NCI-H2081 treated with DMSO at 0.1 percent for 48 hours (cell line): Measurements from ENCODE around the gene PTPA.

Experiments used
- DNase-seq: peaks from one replicate; lab custom pipeline; 2025; lab: John Stamatoyannopoulos, UW

PTPA gene

DNA sequence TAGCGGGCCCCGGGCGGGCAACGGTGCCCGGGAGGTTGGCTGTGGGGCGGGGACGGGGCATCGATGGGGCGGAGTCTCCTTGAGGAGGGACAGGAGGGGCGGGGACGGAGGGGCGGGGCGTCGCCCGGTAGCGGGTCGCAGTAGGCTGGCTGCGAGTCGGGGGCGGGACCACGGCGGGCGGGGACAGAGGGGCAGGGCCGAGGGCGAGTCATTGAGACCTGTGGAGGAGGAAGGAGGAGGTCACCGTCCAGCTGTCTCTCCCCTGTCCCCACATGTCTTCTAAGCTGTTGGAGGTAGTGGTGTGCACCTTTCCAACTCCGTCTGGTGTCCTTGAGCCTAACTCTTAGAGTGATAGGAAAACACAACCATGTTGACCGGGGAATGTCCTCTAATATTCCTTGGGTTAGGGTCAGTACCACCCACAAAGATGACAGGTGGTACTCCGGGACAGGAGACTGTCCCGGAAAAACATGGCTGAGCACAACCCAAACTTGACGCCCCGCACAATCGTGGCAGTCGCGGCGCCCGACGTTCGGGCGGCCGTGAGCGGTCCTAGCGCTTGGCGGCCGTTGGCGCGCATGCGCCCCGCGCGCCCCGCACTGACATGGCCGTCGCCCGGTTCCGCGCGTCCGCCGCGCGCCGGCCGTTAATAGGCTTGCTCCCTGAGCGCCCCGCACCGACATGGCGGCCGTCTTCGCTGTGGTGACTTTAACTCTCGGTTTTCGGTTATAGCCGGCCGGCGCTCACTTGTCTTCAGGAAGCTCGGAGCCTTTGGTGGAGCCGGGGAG lies at the start of gene PTPA, which contains the start of gene CRAT:
Gene PTPA (plus strand): TSS at position 676 of the 788 bp plus-strand sequence. CDS start 186 bp downstream, outside the sequence.
Gene CRAT (minus strand): TSS at position 54 of the 788 bp plus-strand sequence. CDS start 284 bp downstream, outside the sequence.
- peak; percentile 63 for DNase-seq

DNA sequence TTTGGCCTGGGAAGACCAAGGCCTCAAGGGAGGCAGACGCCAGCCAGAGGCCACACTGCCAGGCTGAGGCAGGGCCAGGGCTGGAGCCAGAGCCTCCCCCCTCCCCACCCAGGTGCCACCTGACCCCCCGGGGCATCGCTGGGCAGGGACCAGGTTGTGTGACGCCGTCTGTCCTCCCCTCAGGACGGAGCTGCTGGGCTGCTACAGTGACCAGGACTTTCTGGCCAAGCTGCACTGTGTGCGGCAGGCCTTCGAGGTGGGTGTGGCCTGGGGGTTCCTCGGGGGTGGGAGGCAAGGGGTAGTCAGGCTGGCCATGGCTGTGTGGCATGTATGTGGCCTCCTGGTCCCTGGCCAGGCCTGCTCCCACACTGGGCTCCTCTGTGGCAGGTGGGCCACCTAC lies 48.2 kb upstream of the PTPA start:
- no peak for DNase-seq

- DNase-seq, result no peak
These were observed 46.7 kb upstream of the PTPA start for GRCh38 chr9:129064499-129064908.

GRCh38 chr9:129068110-129068509 lies 43.1 kb upstream of the PTPA start:
- no peak for DNase-seq

- no peak for DNase-seq
These were observed 42.0 kb upstream of the PTPA start for GRCh38 chr9:129068990-129069861.

GRCh38 chr9:129069862-129070641 lies 41.2 kb upstream of the PTPA start:
- no peak for DNase-seq

- no peak for DNase-seq
These were observed 40.3 kb upstream of the PTPA start for GRCh38 chr9:129070696-129071525.

DNA sequence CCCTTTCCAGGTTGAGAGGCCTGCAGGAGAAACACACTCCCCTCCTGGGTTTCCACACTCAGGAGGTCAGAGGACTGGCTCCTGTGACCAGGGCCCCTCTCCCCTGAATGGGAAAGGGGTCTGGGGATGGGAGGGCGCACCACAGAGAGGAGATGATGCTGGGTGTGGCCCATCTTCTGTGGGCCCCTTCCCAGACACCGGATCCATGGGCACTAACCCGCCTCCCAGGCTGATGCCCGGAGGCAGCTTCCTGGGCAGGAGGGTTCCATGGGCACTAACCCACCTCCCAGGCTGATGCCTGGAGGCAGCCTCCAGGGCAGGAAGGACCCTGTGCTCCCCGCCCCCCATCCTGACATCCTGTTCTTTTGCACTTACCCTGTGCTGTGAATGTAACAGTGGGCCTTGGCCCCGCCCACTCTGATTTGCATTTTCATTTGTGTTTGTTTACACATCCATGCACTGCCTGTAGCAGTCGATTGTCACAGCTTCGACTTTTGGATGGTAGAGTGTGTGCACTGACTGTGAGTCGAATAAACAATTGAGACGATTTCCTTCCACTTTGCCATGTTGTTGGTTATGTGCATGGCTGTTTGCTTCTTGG lies 39.6 kb upstream of the PTPA start:
- DNase-seq, result no peak

DNA sequence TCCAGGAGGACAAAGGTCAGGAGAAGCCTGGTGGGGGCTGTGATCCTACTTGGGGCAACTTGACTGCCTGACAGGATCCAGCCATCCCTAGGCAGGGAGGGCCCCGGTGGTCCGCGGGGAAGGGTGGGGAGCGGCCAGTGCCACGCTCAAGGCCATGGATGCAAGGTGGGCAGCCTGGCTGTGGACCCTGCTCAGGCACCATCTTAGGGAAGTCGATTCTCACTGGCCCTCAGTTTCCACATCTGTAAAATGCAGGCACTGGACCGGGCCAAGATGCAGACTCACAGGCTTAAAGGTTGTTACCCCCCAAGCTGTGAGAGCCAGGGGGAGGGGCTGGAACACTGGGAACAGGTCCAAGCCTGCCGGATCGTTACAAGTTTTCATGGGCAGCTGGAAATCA lies 39.0 kb upstream of the PTPA start:
- DNase-seq, result no peak

GRCh38 chr9:129073404-129073803 lies 37.8 kb upstream of the PTPA start:
- DNase-seq, result no peak

GRCh38 chr9:129074106-129074505 lies 37.1 kb upstream of the PTPA start:
- DNase-seq, result no peak

GRCh38 chr9:129075996-129076639 lies 35.1 kb upstream of the PTPA start:
- DNase-seq, result no peak

- DNase-seq, result no peak
These were observed 34.6 kb upstream of the PTPA start for GRCh38 chr9:129076640-129077037.

DNA sequence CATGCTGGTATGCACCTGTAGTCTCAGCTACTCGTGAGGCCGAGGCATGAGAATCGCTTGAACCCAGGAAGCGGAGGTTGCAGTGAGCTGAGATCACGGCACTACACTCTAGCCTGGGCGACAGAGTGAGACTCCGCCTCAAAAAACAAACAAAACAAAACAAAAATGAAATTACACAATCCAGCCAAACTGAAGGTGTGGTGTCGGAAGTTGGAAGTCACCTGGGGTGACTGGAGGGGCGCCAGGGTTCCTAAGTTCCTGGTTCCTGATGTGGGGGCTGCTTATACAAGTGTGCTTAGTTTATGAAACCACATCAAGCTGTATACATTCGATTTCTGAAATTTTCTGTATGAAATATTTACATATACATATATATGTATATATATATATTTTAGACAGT lies 34.0 kb upstream of the PTPA start:
- DNase-seq, result no peak

GRCh38 chr9:129078691-129079503 lies 32.3 kb upstream of the PTPA start:
- DNase-seq, result no peak

- DNase-seq, result no peak
These were observed 31.4 kb upstream of the PTPA start for GRCh38 chr9:129079829-129080228.

- DNase-seq, result no peak
These were observed 31.0 kb upstream of the PTPA start for GRCh38 chr9:129080298-129080600.

DNA sequence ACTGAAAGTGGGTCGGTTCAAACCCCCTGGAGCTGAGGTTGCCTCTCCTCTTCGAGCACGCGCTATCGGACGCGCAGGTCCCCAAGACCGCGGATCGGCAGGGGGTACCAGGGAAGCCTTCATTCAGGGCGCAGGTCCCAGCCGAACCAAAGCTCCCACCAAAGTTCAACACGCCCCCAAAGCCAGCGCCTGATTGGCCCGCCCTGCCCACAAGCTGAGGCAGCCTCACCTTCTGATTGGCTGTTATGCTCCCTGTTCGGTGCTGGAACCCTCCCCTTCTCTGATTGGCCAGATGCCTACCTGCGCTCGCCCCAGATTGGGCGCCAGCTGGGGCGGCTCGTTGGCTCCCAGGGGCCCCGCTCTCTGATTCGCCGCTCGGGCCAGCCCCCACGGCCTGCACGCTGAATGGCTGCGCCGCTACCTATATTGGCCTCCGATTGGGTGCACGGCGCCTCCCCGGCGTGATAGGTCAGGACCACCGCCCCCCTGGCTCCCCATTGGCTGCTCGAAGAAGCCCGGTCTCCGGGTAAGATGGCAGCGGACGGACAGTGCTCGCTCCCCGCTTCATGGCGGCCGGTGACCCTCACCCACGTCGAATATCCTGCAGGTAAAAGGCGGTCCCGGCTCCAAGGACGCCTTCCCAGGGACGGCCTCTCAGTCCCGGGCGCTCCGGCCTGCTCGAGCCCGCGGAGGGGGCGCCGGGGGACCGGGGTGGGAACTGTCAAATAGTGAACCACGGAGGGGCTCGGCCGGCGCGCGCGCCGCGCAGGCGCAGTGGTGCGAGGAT lies 30.4 kb upstream of the PTPA start, which contains the start of gene DOLPP1:
Gene DOLPP1 (plus strand): TSS at position 511 of the 787 bp plus-strand sequence. CDS start 21 bp downstream, at position 532.
- DNase-seq, result peak; percentile 96
